HG03354 (cell line): ENCODE data around the gene SRRM2.

Experiments
- ATAC-seq: cut with Tn5 transposase; IDR thresholded peaks from one replicate; pipeline ENCODE4 v1.9.1; 2021; ENCODE audit warnings: mild to moderate bottlenecking; ENCODE audit not compliant: unreplicated experiment, poor library complexity, severe bottlenecking

SRRM2 gene

GRCh38 chr16:2814551-2815298 lies 62.3 kb downstream of the SRRM2 start:
- no peak for ATAC-seq

GRCh38 chr16:2815299-2815771 lies 62.9 kb downstream of the SRRM2 start:
- no peak for ATAC-seq

GRCh38 chr16:2816751-2817339 lies 64.4 kb downstream of the SRRM2 start, which contains the start of gene PRSS21:
Gene PRSS21 (plus strand): TSS chr16:2817237. CDS start chr16:2817269, 32 bp downstream.
- ATAC-seq, result no peak

GRCh38 chr16:2817340-2818271 lies 65.2 kb downstream of the SRRM2 start:
- ATAC-seq, result no peak

GRCh38 chr16:2818272-2818876 lies 65.9 kb downstream of the SRRM2 start:
- no peak for ATAC-seq

GRCh38 chr16:2819179-2819938 lies 66.9 kb downstream of the SRRM2 start:
- ATAC-seq, result no peak

GRCh38 chr16:2819939-2820835 lies 67.7 kb downstream of the SRRM2 start:
- ATAC-seq, result no peak
